Measurements from ENCODE around the gene SCN10A.

Gene SCN10A

DNA sequence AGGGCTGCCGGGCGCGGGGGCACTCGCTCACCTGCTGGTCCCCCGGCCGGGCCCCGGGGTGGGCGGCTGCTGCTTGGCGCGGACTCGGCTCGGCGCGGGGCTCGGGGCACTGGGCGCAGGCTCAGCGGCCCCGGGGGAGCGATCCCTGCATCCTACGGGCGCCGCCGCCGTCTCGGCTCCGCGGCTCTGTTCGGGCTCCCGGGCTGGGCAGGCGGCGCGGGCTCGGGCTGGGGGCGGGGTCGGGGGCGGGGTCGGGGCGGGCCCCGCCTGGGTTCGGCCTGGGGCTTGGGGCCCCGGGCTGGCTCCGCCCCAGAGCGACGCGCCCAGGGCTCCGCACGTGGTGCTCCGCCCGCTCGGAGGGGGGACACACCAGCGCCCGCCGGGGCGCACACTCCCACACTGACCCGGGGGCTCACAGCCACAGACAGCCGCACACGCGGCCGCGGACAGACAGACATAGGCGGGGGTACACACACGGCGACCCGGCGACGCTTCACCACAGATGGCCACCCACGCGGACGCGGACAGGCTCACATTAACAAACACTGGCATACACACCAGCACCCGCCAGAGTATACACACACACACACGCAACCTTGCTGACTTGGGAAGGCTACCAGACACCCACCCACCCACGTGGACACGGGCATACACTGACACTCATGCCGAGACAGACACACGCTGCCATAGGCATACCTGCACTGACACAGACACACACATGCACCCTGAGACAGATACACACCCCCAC is 166.3 kb downstream of the SCN10A start, which contains the start of gene SCN5A:
Gene SCN5A (minus strand): TSS at position 188 of the 748 bp plus-strand sequence. CDS start 16,380 bp downstream, outside the sequence.
- DNase-seq: peak; percentile 48

DNA sequence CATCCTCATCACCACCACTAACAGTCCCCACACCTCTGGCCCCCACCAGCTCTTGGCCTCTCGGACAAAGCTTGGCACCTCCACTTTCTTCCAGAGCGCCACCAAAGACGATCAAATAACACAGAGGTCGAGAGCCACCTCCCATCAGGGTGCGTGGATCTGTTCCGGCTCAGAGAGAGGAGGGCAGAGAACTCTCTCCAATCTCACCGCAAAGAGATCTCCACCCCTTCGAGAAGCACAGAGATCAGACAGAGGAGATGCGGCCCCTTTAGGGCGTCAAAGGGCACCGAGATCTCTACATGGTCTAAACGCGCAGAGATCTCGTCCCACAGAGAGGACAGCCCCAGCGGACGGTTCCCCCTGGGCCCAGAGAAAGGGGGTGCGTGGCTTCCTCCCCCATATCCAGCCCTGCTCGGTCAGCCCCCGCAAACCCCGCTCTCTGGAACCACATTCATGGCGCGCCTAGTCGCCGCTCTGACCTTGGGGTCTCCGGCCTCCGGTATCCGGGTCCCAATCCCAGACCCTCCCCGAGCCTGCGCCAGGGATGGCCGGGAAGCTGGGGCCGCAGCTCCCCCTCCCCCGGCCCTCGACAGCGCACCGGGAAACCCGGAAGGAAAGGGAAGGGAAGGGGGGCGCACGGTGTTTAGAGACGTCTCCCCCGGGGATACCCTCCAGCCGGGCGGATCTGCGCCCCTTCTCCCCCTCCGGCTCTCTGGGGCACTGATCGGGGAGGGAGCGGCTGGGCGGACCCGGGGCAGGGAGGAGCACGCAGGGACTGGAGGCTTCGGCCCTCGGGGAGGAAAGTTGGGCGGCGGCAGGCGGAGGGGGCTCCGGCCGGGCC is 167.1 kb downstream of the SCN10A start:
- no peak for DNase-seq

DNA sequence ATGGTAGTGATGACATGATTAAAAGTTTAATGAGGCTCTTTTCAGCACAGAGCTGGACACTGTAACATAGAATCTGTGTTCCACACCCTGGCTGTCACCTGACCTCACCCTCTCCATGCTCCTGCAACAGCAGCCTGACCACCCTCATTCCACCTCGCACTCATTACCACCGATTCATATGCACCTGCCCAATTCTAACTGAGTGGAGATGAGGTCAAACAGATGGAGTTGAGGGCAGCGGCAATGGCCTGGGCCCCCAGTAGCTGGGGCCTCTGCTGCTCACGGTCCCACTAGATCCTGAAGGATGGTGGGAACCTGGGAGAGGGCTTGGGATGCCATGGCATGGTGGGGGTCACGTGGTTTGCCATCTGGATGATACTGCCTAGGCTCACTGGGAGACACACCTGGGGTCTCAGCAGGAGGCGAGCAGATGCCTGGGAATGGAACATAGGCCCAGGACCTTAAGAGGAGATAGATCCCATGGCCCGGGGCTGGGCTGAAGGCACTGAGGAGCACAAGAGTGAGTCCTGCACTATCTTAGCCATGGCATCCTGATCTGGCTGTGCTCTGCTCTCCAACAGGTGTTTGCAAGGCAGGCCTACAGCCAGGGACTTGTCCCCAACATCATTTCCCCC is 167.9 kb downstream of the SCN10A start:
- DNase-seq: no peak

DNA sequence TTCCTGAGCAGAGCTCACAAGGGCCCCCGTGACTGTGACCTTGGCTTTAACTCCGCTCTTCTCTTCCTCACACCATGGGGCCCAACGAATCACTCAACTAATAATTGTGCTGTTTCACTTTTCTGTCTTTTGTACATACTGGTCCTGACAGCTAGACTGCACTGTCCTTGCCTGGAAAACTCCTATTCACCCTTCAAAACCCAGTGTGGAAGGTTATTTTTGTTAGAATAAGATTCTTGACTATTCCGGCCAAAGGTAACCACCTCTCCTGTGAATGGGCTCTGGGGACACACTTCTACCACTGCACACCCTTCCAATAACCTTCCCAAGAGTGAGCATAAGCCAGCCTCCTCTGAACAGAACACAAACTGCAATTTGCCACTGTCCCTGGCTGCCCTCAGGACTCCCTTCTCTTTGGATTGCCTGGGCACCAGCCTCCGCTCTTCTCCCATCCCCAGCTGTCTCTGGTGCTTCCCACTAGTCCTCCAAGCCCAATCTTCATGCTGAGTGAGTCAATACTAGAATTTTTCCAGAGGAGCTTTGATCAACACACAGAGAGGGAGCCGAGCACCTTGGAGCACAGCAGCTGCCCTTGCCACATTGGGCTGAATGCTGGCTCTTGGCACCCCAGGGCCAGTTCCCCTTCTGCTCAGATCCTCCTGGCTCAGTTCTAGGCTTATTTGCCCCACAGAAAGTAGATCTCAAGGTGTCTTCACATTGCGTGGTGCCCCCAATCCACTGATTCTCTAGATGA is 168.6 kb downstream of the SCN10A start:
- DNase-seq: no peak

Measured in CD4-positive, alpha-beta T cell treated with Interferon gamma for 1 hour (primary cell).